SK-N-SH treated with all-trans-retinoic acid at 6 μM for 48 hours (cell line): ENCODE measurements around the gene ZNF627.

Source experiments
- ATAC-seq: fragments of 200-7000 bp; cut with Tn5 transposase; 3 replicates; pipeline ENCODE4 v1.9.1; 2020; ENCODE audit warnings: mild to moderate bottlenecking, moderate library complexity
- ARNTL ChIP-seq: fragments of 450-650 bp; formaldehyde crosslinking; IDR thresholded peaks from 2 replicates; pipeline ENCODE4 v1.5.0; 2020; ENCODE audit warnings: low read depth, mild to moderate bottlenecking, moderate library complexity, borderline replicate concordance
- BACH2 ChIP-seq: fragments of 250-450 bp; sonication (Bioruptor Pico); IDR thresholded peaks from 2 replicates; pipeline ENCODE4 v1.9.0; 2021; ENCODE audit warnings: mild to moderate bottlenecking, borderline replicate concordance
- CSDC2 ChIP-seq: fragments of 250-450 bp; sonication (Bioruptor Pico); IDR thresholded peaks from 2 replicates; pipeline ENCODE4 v1.5.0; 2020; ENCODE audit warnings: mild to moderate bottlenecking, moderate library complexity
- ESRRG ChIP-seq: fragments of 250-450 bp; sonication (Bioruptor Pico); IDR thresholded peaks from 2 replicates; pipeline ENCODE4 v1.6.1; 2021; ENCODE audit warnings: mild to moderate bottlenecking
- GLIS3 ChIP-seq: fragments of 250-450 bp; sonication (Bioruptor Pico); IDR thresholded peaks from 2 replicates; pipeline ENCODE4 v1.5.0; 2020; ENCODE audit warnings: mild to moderate bottlenecking, moderate library complexity
- ISL1 ChIP-seq: fragments of 250-450 bp; sonication (Bioruptor Pico); IDR thresholded peaks from 2 replicates; pipeline ENCODE4 v2.1.2; 2022; ENCODE audit warnings: mild to moderate bottlenecking, moderate library complexity
- OSR1 ChIP-seq: fragments of 250-450 bp; sonication (Bioruptor Pico); IDR thresholded peaks from 2 replicates; pipeline ENCODE4 v1.8.0; 2022; ENCODE audit warnings: moderate library complexity, mild to moderate bottlenecking, inconsistent platforms
- PPARA ChIP-seq: fragments of 250-450 bp; sonication (Bioruptor Pico); IDR thresholded peaks from 2 replicates; pipeline ENCODE4 v1.5.0; 2020; ENCODE audit warnings: mild to moderate bottlenecking, borderline replicate concordance
- TCF4 ChIP-seq: fragments of 250-450 bp; sonication (Bioruptor Pico); IDR thresholded peaks from 2 replicates; pipeline ENCODE4 v1.8.0; 2021; ENCODE audit warnings: mild to moderate bottlenecking, moderate library complexity, borderline replicate concordance
- ZC3H10 ChIP-seq: fragments of 250-450 bp; sonication (Bioruptor Pico); IDR thresholded peaks from 2 replicates; pipeline ENCODE4 v1.5.1; 2021; ENCODE audit warnings: mild to moderate bottlenecking, moderate library complexity
- ZFP30 ChIP-seq: fragments of 450-650 bp; formaldehyde crosslinking; IDR thresholded peaks from 2 replicates; pipeline ENCODE4 v1.5.0; 2022; ENCODE audit warnings: mild to moderate bottlenecking, moderate library complexity
- ZNF565 ChIP-seq: fragments of 450-650 bp; formaldehyde crosslinking; conservative IDR thresholded peaks from 2 replicates; pipeline ENCODE4 v1.5.0; 2020; ENCODE audit warnings: low read depth, mild to moderate bottlenecking, moderate library complexity
- ZNF70 ChIP-seq: fragments of 450-650 bp; formaldehyde crosslinking; IDR thresholded peaks from 2 replicates; pipeline ENCODE4 v1.5.0; 2020; ENCODE audit warnings: mild to moderate bottlenecking, moderate library complexity
- ZNF8 ChIP-seq: fragments of 450-650 bp; formaldehyde crosslinking; IDR thresholded peaks from 2 replicates; pipeline ENCODE4 v1.5.0; 2020; ENCODE audit warnings: mild to moderate bottlenecking, moderate library complexity
- TF ChIP-seq, protein P1 (sequence below): fragments of 250-450 bp; sonication (Bioruptor Pico); IDR thresholded peaks from 2 replicates; pipeline ENCODE4 v1.5.1; 2021; ENCODE audit warnings: mild to moderate bottlenecking, moderate library complexity
- TF ChIP-seq, protein P2 (sequence below): fragments of 250-450 bp; sonication (Bioruptor Pico); IDR thresholded peaks from 2 replicates; pipeline ENCODE4 v1.5.0; 2020; ENCODE audit warnings: mild to moderate bottlenecking, moderate library complexity
- TF ChIP-seq, protein P3 (sequence below): fragments of 250-450 bp; sonication (Bioruptor Pico); IDR thresholded peaks from 2 replicates; pipeline ENCODE4 v1.8.0; 2020; ENCODE audit warnings: mild to moderate bottlenecking, moderate library complexity, borderline replicate concordance
- TF ChIP-seq, protein P4 (sequence below): fragments of 250-450 bp; sonication (Bioruptor Pico); IDR thresholded peaks from 2 replicates; pipeline ENCODE4 v1.8.0; 2021; ENCODE audit warnings: low read depth, mild to moderate bottlenecking, moderate library complexity, borderline replicate concordance

ZNF627 gene

DNA sequence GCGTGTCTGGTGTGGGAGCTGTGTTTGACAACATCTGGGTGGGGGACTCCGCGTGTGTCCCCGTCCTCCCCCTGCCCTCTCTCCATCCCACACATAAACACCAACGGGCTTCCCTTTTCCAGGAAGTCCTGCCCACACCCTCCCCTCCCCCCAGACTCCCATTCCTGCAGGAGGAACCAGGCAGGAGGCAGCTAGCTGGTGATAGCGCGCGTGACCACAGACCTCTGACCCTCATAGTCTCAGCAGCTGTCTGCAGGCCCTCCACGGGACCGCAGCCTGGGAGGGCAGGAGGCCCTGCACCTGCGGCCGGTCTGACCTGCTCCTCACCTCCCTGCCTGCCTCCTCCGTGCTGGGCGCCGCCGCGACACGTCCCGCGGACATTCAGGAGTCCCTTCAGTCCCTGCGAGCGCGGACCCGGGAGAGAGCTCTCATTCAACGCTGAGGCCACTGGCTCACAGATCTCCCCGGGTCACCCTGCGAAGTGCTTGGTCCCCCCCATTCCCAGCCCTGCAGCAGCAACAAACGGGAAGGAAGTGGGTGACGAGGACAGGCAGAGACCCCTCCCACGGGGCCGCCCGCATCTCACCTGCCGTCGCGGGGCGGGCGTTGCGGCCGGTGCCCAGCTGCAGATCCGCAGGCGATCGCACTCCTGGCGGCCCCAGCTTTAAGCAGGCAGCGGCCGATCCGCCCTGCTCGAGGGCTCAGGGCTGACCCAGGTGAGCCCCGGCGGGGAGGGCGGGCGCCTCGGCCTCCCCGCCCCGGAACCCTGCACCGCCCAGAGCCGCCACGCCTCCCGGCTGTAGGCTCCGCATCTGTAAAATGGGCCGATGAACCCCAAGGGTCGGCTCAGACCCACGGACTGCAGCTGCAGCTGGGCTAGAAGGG, 18.8 kb upstream of the ZNF627 start:
- no peak for ATAC-seq

DNA sequence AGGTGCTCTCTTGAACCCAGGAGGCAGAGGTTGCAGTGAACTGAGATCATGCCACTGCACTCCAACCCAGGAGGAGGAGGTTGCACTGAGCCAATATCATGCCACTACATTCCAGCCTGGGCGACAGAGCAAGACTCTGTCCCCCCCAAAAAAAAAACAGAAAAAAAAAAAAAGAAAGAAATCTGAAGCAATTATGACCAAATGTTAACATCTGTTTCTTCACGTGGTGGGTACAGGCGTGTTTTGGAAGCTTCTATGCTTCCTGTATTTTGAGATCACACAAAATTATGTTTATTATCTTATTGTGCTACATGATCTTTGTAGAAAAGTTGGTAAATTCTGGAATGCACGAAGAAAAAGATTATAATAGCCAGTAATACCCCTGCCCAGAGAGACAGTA, 17.2 kb upstream of the ZNF627 start:
- TF ChIP-seq, protein P1, sequence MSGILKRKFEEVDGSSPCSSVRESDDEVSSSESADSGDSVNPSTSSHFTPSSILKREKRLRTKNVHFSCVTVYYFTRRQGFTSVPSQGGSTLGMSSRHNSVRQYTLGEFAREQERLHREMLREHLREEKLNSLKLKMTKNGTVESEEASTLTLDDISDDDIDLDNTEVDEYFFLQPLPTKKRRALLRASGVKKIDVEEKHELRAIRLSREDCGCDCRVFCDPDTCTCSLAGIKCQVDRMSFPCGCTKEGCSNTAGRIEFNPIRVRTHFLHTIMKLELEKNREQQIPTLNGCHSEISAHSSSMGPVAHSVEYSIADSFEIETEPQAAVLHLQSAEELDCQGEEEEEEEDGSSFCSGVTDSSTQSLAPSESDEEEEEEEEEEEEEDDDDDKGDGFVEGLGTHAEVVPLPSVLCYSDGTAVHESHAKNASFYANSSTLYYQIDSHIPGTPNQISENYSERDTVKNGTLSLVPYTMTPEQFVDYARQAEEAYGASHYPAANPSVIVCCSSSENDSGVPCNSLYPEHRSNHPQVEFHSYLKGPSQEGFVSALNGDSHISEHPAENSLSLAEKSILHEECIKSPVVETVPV (CRISPR knock-in tag), result no peak
- TF ChIP-seq ZFP30 (CRISPR knock-in tag) (no peak), ARNTL (no peak), ESRRG (CRISPR knock-in tag) (no peak), OSR1 (no peak), ZNF565 (CRISPR knock-in tag) (no peak)
- TF ChIP-seq, protein P2, sequence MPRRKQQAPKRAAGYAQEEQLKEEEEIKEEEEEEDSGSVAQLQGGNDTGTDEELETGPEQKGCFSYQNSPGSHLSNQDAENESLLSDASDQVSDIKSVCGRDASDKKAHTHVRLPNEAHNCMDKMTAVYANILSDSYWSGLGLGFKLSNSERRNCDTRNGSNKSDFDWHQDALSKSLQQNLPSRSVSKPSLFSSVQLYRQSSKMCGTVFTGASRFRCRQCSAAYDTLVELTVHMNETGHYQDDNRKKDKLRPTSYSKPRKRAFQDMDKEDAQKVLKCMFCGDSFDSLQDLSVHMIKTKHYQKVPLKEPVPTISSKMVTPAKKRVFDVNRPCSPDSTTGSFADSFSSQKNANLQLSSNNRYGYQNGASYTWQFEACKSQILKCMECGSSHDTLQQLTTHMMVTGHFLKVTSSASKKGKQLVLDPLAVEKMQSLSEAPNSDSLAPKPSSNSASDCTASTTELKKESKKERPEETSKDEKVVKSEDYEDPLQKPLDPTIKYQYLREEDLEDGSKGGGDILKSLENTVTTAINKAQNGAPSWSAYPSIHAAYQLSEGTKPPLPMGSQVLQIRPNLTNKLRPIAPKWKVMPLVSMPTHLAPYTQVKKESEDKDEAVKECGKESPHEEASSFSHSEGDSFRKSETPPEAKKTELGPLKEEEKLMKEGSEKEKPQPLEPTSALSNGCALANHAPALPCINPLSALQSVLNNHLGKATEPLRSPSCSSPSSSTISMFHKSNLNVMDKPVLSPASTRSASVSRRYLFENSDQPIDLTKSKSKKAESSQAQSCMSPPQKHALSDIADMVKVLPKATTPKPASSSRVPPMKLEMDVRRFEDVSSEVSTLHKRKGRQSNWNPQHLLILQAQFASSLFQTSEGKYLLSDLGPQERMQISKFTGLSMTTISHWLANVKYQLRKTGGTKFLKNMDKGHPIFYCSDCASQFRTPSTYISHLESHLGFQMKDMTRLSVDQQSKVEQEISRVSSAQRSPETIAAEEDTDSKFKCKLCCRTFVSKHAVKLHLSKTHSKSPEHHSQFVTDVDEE (CRISPR knock-in tag), result no peak
- TF ChIP-seq, all 23 proteins: peak for 0
- ATAC-seq, result no peak

More for the DNA sequence above, 18.8 kb upstream of the ZNF627 start:
- TF ChIP-seq, protein P3, sequence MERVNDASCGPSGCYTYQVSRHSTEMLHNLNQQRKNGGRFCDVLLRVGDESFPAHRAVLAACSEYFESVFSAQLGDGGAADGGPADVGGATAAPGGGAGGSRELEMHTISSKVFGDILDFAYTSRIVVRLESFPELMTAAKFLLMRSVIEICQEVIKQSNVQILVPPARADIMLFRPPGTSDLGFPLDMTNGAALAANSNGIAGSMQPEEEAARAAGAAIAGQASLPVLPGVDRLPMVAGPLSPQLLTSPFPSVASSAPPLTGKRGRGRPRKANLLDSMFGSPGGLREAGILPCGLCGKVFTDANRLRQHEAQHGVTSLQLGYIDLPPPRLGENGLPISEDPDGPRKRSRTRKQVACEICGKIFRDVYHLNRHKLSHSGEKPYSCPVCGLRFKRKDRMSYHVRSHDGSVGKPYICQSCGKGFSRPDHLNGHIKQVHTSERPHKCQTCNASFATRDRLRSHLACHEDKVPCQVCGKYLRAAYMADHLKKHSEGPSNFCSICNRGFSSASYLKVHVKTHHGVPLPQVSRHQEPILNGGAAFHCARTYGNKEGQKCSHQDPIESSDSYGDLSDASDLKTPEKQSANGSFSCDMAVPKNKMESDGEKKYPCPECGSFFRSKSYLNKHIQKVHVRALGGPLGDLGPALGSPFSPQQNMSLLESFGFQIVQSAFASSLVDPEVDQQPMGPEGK (CRISPR knock-in tag), result no peak
- TF ChIP-seq, protein P2 (CRISPR knock-in tag), result no peak
- TF ChIP-seq BACH2 (CRISPR knock-in tag), result no peak
- TF ChIP-seq ZNF70 (CRISPR knock-in tag), result no peak
- TF ChIP-seq, protein P1 (CRISPR knock-in tag), result no peak
- no peak for TF ChIP-seq TCF4 (CRISPR knock-in tag)
- no peak for TF ChIP-seq CSDC2 (CRISPR knock-in tag)
- no peak for TF ChIP-seq ZNF8 (CRISPR knock-in tag)
- TF ChIP-seq OSR1, result no peak
- no peak for TF ChIP-seq ARNTL
- TF ChIP-seq ISL1, result no peak
- no peak for TF ChIP-seq ESRRG (CRISPR knock-in tag)

DNA sequence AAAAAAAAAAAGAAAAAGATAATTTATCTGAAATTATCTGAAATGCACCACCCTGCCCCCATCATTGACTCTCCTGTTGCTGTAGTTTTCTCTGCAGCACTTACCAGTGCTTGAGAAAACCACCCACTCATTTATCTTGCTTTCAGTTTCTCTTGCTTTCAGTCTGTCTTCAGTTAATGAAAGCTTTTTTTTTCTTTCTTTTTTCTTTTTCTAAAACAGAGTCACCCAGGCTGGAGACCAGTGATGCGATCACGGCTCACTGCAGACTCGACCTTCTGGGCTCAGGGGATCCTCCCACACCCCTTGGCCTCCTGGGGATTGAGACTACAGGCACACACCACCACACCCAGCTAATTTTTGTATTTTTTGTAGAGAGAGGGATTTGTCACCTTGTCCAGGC, 15.5 kb upstream of the ZNF627 start:
- no peak for ATAC-seq

More for the DNA sequence above, 15.5 kb upstream of the ZNF627 start:
- TF ChIP-seq GLIS3 (CRISPR knock-in tag), result no peak
- TF ChIP-seq, protein P4, sequence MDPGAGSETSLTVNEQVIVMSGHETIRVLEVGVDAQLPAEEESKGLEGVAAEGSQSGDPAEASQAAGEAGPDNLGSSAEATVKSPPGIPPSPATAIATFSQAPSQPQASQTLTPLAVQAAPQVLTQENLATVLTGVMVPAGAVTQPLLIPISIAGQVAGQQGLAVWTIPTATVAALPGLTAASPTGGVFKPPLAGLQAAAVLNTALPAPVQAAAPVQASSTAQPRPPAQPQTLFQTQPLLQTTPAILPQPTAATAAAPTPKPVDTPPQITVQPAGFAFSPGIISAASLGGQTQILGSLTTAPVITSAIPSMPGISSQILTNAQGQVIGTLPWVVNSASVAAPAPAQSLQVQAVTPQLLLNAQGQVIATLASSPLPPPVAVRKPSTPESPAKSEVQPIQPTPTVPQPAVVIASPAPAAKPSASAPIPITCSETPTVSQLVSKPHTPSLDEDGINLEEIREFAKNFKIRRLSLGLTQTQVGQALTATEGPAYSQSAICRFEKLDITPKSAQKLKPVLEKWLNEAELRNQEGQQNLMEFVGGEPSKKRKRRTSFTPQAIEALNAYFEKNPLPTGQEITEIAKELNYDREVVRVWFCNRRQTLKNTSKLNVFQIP, result no peak
- no peak for TF ChIP-seq ARNTL
- no peak for TF ChIP-seq PPARA (CRISPR knock-in tag)
- TF ChIP-seq CSDC2 (CRISPR knock-in tag), result no peak
- TF ChIP-seq ZC3H10, result no peak
- no peak for TF ChIP-seq ZNF8 (CRISPR knock-in tag)
- TF ChIP-seq TCF4 (CRISPR knock-in tag), result no peak
- TF ChIP-seq ISL1, result no peak
